A549 (cell line): ENCODE results near the gene ATXN7L1.

ENCODE experiments used
- HEYL ChIP-seq: fragments of 250-450 bp; sonication (Bioruptor Pico); IDR thresholded peaks from 2 replicates; pipeline ENCODE4 v1.8.0; 2021; ENCODE audit warnings: mild to moderate bottlenecking, moderate library complexity
- MAX ChIP-seq: IDR thresholded peaks from 2 replicates; pipeline ENCODE4 v1.6.1; 2012

GRCh38 chr7:105829681-105830322 is 46.6 kb downstream of the ATXN7L1 start:
- TF ChIP-seq HEYL (CRISPR knock-in tag) (no peak), MAX (no peak)
